Activated CD8-positive, alpha-beta memory T cell treated with anti-CD3 and anti-CD28 coated beads, Interleukin-2, amount 10 ng/mL, durations not matched to agents 7 days and 5 days (primary cell): Measurements from ENCODE around the gene PRSS2. TPM values are rescaled to one million over a fixed set of nuclear protein-coding genes. Genes with fewer than 3 reads are reported as not detected.
"Not testable (repeated sequence)": the region's sequence is repeated elsewhere in the genome, so short reads cannot be mapped to it uniquely, and the experiment has no call there.

Experiments
- ATAC-seq: fragments of 150-1000 bp; cut with Tn5 transposase; one replicate; pipeline ENCODE4 v1.10.0; 2021; ENCODE audit warnings: moderate library complexity
- CTCF ChIA-PET: fragments of 350-600 bp; sonication (Branson Sonifier 250); formaldehyde crosslinking; loops from one replicate; lab custom pipeline; 2021; ENCODE audit warnings: antibody characterized with exemption; lab: Charles Lee
- DNase-seq: peaks from one replicate; pipeline ENCODE4 v3.0.0-alpha.2; 2020
- H3K27ac Mint-ChIP-seq: one replicate; pipeline ENCODE4 v1.8.0; 2021; ENCODE audit warnings: mild to moderate bottlenecking, mixed read lengths
- H3K27me3 Mint-ChIP-seq: one replicate; pipeline ENCODE4 v1.8.0; 2021; ENCODE audit warnings: mixed read lengths
- H3K36me3 Mint-ChIP-seq: one replicate; pipeline ENCODE4 v1.8.0; 2021; ENCODE audit warnings: mild to moderate bottlenecking, mixed read lengths
- H3K4me1 Mint-ChIP-seq: one replicate; pipeline ENCODE4 v1.8.0; 2021; ENCODE audit warnings: mixed read lengths
- H3K4me3 Mint-ChIP-seq: one replicate; pipeline ENCODE4 v1.8.0; 2021; ENCODE audit warnings: mild to moderate bottlenecking, moderate library complexity, mixed read lengths
- H3K9me3 Mint-ChIP-seq: one replicate; pipeline ENCODE4 v1.8.0; 2022; ENCODE audit warnings: low read depth, mixed read lengths
- total RNA-seq, 2 experiments: library from RNA; stranded (reverse); gene quantifications; one replicate each; pipeline ENCODE4 v1.2.3, GENCODE V29; 2021

The PRSS2 gene
- total RNA-seq: not detected

- H3K9me3 Mint-ChIP-seq: no peaks in the 10 kb centered on the region
- DNase-seq (no peak), ATAC-seq (no peak)
- no peak within 1 kb of the TSS for H3K27ac Mint-ChIP-seq
- no peaks in the 10 kb centered on the region for H3K27me3 Mint-ChIP-seq
- peaks cover 12% of the 10 kb centered on the region for H3K4me1 Mint-ChIP-seq
- CTCF ChIA-PET: interaction anchor here (1.7 kb wide), 1 partner anchor 12 kb away, joined by 4 read pairs; no protein-coding TSS in a partner anchor
- H3K36me3 Mint-ChIP-seq: no peaks in the 10 kb centered on the region
- H3K4me3 Mint-ChIP-seq: no peak within 1 kb of the TSS
These were observed at the start of gene PRSS2 for GRCh38 chr7:142770661-142771352. Gene PRSS2 (plus strand): TSS chr7:142770970. CDS start chr7:142770983, 13 bp downstream.

GRCh38 chr7:142720986-142721385 lies 49.8 kb upstream of the PRSS2 start:
- peaks cover 34% of the 10 kb centered on the region for H3K4me1 Mint-ChIP-seq
- peak overlapping the region; percentile 80 for H3K27ac Mint-ChIP-seq
- CTCF ChIA-PET: no interaction called here
- H3K9me3 Mint-ChIP-seq: no peaks in the 10 kb centered on the region
- H3K4me3 Mint-ChIP-seq: peak overlapping the region; percentile 76
- H3K27me3 Mint-ChIP-seq: no peaks in the 10 kb centered on the region
- peaks cover 2% of the 10 kb centered on the region for H3K36me3 Mint-ChIP-seq
- DNase-seq: no peak
- ATAC-seq: no peak

- H3K27ac Mint-ChIP-seq: peak overlapping the region; percentile 82
- peak overlapping the region; percentile 76 for H3K4me3 Mint-ChIP-seq
- no peaks in the 10 kb centered on the region for H3K9me3 Mint-ChIP-seq
- peaks cover 2% of the 10 kb centered on the region for H3K36me3 Mint-ChIP-seq
- ATAC-seq: no peak
- no peaks in the 10 kb centered on the region for H3K27me3 Mint-ChIP-seq
- no peak for DNase-seq
- H3K4me1 Mint-ChIP-seq: peaks cover 22% of the 10 kb centered on the region
- CTCF ChIA-PET: no interaction called here
These were observed 48.4 kb upstream of the PRSS2 start for GRCh38 chr7:142722248-142722794.

GRCh38 chr7:142733271-142733670 lies 37.5 kb upstream of the PRSS2 start:
- peak; percentile 27 for ATAC-seq

GRCh38 chr7:142739923-142740492 lies 30.8 kb upstream of the PRSS2 start:
- Mint-ChIP-seq H3K4me3 (peak overlapping the region; percentile 65), H3K27me3 (peaks cover 2% of the 10 kb centered on the region), H3K9me3 (no peaks in the 10 kb centered on the region), H3K36me3 (no peaks in the 10 kb centered on the region), H3K4me1 (peaks cover 2% of the 10 kb centered on the region), H3K27ac (no peak overlapping the region)
- peak; percentile 39 for ATAC-seq
- DNase-seq: no peak
- CTCF ChIA-PET: no interaction called here

More at GRCh38 chr7:142733271-142733670, 37.5 kb upstream of the PRSS2 start:
- Mint-ChIP-seq H3K9me3 (no peaks in the 10 kb centered on the region), H3K4me1 (no peaks in the 10 kb centered on the region), H3K27me3 (no peaks in the 10 kb centered on the region), H3K36me3 (no peaks in the 10 kb centered on the region), H3K27ac (no peak overlapping the region), H3K4me3 (no peak overlapping the region)
- no peak for DNase-seq
- CTCF ChIA-PET: no interaction called here

- Mint-ChIP-seq H3K4me3 (peak overlapping the region; percentile 65), H3K27ac (no peak overlapping the region), H3K27me3 (peaks cover 2% of the 10 kb centered on the region), H3K4me1 (peaks cover 2% of the 10 kb centered on the region), H3K9me3 (no peaks in the 10 kb centered on the region), H3K36me3 (no peaks in the 10 kb centered on the region)
- CTCF ChIA-PET: no interaction called here
- ATAC-seq (no peak), DNase-seq (no peak)
These were observed 30.0 kb upstream of the PRSS2 start for GRCh38 chr7:142740786-142741185.

GRCh38 chr7:142741932-142742331 lies 28.8 kb upstream of the PRSS2 start:
- DNase-seq, H3K4me1 Mint-ChIP-seq, H3K27me3 Mint-ChIP-seq, H3K36me3 Mint-ChIP-seq, ATAC-seq, H3K27ac Mint-ChIP-seq, H3K4me3 Mint-ChIP-seq, CTCF ChIA-PET, H3K9me3 Mint-ChIP-seq: not testable (repeated sequence)

- Mint-ChIP-seq H3K4me1 (no peaks in the 10 kb centered on the region), H3K27ac (no peak overlapping the region), H3K9me3 (no peaks in the 10 kb centered on the region), H3K27me3 (no peaks in the 10 kb centered on the region), H3K4me3 (no peak overlapping the region), H3K36me3 (no peaks in the 10 kb centered on the region)
- no peak for ATAC-seq
- CTCF ChIA-PET: no interaction called here
- no peak for DNase-seq
These were observed 25.6 kb upstream of the PRSS2 start for GRCh38 chr7:142745091-142745635.

- Mint-ChIP-seq H3K27me3 (no peaks in the 10 kb centered on the region), H3K4me3 (no peak overlapping the region), H3K9me3 (no peaks in the 10 kb centered on the region), H3K36me3 (no peaks in the 10 kb centered on the region), H3K4me1 (no peaks in the 10 kb centered on the region), H3K27ac (no peak overlapping the region)
- DNase-seq: no peak
- CTCF ChIA-PET: no interaction called here
- ATAC-seq: no peak
These were observed 25.0 kb upstream of the PRSS2 start for GRCh38 chr7:142745745-142746144.

GRCh38 chr7:142746264-142746663 lies 24.5 kb upstream of the PRSS2 start:
- H3K27me3 Mint-ChIP-seq: no peaks in the 10 kb centered on the region
- no peak for ATAC-seq
- H3K27ac Mint-ChIP-seq: no peak overlapping the region
- no peak overlapping the region for H3K4me3 Mint-ChIP-seq
- DNase-seq: no peak
- CTCF ChIA-PET: no interaction called here
- H3K36me3 Mint-ChIP-seq: no peaks in the 10 kb centered on the region
- no peaks in the 10 kb centered on the region for H3K4me1 Mint-ChIP-seq
- H3K9me3 Mint-ChIP-seq: no peaks in the 10 kb centered on the region

GRCh38 chr7:142748410-142748809 lies 22.4 kb upstream of the PRSS2 start:
- CTCF ChIA-PET, DNase-seq, H3K27ac Mint-ChIP-seq, H3K4me1 Mint-ChIP-seq, H3K27me3 Mint-ChIP-seq, H3K9me3 Mint-ChIP-seq, ATAC-seq, H3K36me3 Mint-ChIP-seq, H3K4me3 Mint-ChIP-seq: not testable (repeated sequence)

- Mint-ChIP-seq H3K36me3 (no peaks in the 10 kb centered on the region), H3K27ac (no peak within 1 kb of the TSS), H3K9me3 (no peaks in the 10 kb centered on the region), H3K27me3 (no peaks in the 10 kb centered on the region), H3K4me3 (no peak within 1 kb of the TSS), H3K4me1 (no peaks in the 10 kb centered on the region)
- DNase-seq (no peak), ATAC-seq (no peak)
- CTCF ChIA-PET: no interaction called here
These were observed 21.4 kb upstream of the PRSS2 start, which contains the start of gene PRSS1 for GRCh38 chr7:142749218-142749993. Gene PRSS1 (plus strand): TSS chr7:142749472. CDS start chr7:142749485, 13 bp downstream.

GRCh38 chr7:142750321-142750938 lies 20.3 kb upstream of the PRSS2 start:
- no peak overlapping the region for H3K27ac Mint-ChIP-seq
- H3K4me3 Mint-ChIP-seq: no peak overlapping the region
- ATAC-seq (no peak), DNase-seq (no peak)
- CTCF ChIA-PET: no interaction called here
- H3K9me3 Mint-ChIP-seq: no peaks in the 10 kb centered on the region
- no peaks in the 10 kb centered on the region for H3K4me1 Mint-ChIP-seq
- H3K36me3 Mint-ChIP-seq: no peaks in the 10 kb centered on the region
- H3K27me3 Mint-ChIP-seq: no peaks in the 10 kb centered on the region
